ENCODE data around the gene PROK1. TPM values are rescaled to one million over a fixed set of nuclear protein-coding genes. Genes with fewer than 3 reads are reported as not detected.

The PROK1 gene
- total RNA-seq, 2 donors from 2014 or later: 0.26 to 4.9 TPM

DNA sequence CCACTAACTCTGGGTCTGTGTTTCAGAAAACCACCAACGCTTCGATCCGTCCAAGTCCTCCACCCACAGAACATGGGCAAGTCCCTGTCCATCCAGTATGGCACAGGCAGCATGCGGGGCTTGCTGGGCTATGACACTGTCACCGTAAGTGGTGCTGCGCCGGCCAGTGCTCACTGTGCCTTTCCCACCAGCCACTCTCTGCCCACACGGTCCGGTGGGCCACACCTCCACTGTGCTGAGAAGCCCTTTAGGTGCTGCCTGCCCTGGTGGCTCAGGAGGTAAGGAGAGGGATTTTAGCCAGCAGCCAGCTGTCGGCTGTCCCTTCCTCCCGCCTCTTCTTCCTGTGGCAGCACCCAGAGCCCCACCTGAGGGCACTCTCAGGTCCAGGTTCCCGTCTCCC lies 33.9 kb downstream of the PROK1 start:
- no peak for DNase-seq
- no peak for ATAC-seq

DNA sequence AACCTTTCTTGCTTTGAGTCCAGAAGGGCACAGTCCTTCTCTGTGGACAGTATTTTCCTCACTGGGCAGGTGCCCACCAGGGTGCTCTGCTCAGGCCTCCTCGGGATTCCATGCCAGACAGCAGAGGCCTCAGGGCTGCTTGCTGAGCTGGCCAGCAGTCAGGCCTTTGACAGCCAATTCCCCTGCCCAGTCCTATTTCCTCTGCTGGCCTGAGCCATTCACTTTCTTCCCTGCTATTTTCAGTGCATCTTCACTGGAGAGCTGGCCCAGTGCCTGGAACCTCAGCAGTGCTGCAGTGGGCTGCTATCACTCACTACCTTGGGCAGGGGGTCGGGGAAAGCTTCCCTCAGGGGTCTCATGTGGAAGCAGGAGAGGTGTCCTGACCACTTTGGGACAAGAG lies 34.8 kb downstream of the PROK1 start:
- no peak overlapping the region for H3K27ac ChIP-seq
- no peaks in the 10 kb centered on the region for H3K36me3 ChIP-seq (replicated peaks in 1 of 2; ENCODE audit: insufficient read depth in 1 of 2, low read depth in 2 of 2)
- TF ChIP-seq POLR2A (IDR thresholded peaks at IDR 0.05): no peak
- TF ChIP-seq, protein P1, sequence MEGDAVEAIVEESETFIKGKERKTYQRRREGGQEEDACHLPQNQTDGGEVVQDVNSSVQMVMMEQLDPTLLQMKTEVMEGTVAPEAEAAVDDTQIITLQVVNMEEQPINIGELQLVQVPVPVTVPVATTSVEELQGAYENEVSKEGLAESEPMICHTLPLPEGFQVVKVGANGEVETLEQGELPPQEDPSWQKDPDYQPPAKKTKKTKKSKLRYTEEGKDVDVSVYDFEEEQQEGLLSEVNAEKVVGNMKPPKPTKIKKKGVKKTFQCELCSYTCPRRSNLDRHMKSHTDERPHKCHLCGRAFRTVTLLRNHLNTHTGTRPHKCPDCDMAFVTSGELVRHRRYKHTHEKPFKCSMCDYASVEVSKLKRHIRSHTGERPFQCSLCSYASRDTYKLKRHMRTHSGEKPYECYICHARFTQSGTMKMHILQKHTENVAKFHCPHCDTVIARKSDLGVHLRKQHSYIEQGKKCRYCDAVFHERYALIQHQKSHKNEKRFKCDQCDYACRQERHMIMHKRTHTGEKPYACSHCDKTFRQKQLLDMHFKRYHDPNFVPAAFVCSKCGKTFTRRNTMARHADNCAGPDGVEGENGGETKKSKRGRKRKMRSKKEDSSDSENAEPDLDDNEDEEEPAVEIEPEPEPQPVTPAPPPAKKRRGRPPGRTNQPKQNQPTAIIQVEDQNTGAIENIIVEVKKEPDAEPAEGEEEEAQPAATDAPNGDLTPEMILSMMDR (IDR thresholded peaks at IDR 0.05): no peak
- no peak overlapping the region for H3K4me3 ChIP-seq
- 34 to 65% methylated on average over 2 of the region's 2 CpGs for WGBS, 2 donors
- ATAC-seq: no peak
- intact Hi-C loops (cut with DNase I): loop anchor here (10.0 kb wide), 1 partner anchor 71 kb away; no protein-coding TSS in a partner anchor
- H3K9me3 ChIP-seq: no peaks in the 10 kb centered on the region
- H3K4me1 ChIP-seq: no peaks in the 10 kb centered on the region
- DNase-seq: no peak
- H3K27me3 ChIP-seq: no peaks in the 10 kb centered on the region

More for the DNA sequence above, 33.9 kb downstream of the PROK1 start:
- no peak for TF ChIP-seq POLR2A (IDR thresholded peaks at IDR 0.05)
- intact Hi-C loops (cut with DNase I): loop anchor here (10.0 kb wide), 1 partner anchor 70 kb away; no protein-coding TSS in a partner anchor
- H3K27me3 ChIP-seq: no peaks in the 10 kb centered on the region
- no peak overlapping the region for H3K27ac ChIP-seq
- no peak overlapping the region for H3K4me3 ChIP-seq
- H3K4me1 ChIP-seq: no peaks in the 10 kb centered on the region
- WGBS, 2 donors: 79% methylated on average over 11 to 12 of the region's 12 CpGs
- H3K9me3 ChIP-seq: no peaks in the 10 kb centered on the region
- no peaks in the 10 kb centered on the region for H3K36me3 ChIP-seq (replicated peaks in 1 of 2; ENCODE audit: insufficient read depth in 1 of 2, low read depth in 2 of 2)

DNA sequence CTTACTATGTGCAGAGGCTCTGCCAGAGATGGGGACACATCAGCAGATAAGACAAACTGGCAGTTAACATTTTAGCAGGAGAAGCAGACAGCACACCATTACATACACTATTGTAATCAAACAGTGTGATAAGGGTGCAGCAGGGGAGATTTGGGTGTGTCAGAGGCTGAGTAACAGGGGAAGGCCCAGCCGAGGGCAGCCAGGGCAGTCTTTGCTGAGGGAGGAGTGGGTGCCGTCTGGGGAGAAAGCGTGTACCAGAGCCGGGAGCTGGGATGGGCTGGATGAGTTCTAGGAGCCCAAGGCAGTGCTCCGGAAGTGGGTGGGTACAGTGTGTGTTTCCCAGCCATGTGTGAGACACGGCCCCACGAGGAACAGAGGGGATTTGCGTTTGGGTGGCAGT lies 36.8 kb downstream of the PROK1 start:
- H3K4me3 ChIP-seq: no peak overlapping the region
- TF ChIP-seq POLR2A (IDR thresholded peaks at IDR 0.05): no peak
- TF ChIP-seq, protein P1 (IDR thresholded peaks at IDR 0.05): no peak
- H3K27ac ChIP-seq: no peak overlapping the region
- H3K27me3 ChIP-seq: no peaks in the 10 kb centered on the region
- DNase-seq (no peak), ATAC-seq (no peak)
- intact Hi-C loops (cut with DNase I): loop anchor here (10.0 kb wide), 1 partner anchor 73 kb away; no protein-coding TSS in a partner anchor
- WGBS, 2 donors: 55 to 59% methylated on average over 7 to 8 of the region's 8 CpGs
- H3K9me3 ChIP-seq: no peaks in the 10 kb centered on the region
- no peaks in the 10 kb centered on the region for H3K36me3 ChIP-seq (replicated peaks in 1 of 2; ENCODE audit: insufficient read depth in 1 of 2, low read depth in 2 of 2)
- H3K4me1 ChIP-seq: peaks cover 4% of the 10 kb centered on the region

DNA sequence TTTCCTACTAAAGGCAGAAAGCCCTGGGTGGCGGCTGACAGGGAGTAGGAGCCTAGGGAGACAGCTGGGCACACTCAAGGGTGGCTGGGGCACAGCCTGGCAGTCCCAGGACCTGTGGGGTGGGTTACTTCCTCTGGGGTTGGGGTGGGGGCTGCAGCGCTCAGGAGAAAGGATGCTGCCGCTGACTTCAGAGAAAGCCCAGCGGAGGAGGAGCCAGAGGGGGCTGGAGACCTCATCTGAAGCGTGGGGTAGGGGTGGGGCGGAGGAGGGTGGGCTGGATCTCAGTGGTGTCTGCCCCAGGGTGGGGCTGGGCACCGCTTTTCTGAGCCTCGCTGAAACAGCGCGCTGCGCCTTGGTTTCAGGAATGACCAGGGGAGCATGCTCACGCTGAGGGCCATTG lies 37.2 kb downstream of the PROK1 start:
- no peak for DNase-seq
- Histone ChIP-seq H3K9me3 (no peaks in the 10 kb centered on the region), H3K36me3 (replicated peaks in 1 of 2; ENCODE audit: insufficient read depth in 1 of 2, low read depth in 2 of 2) (no peaks in the 10 kb centered on the region), H3K27me3 (no peaks in the 10 kb centered on the region), H3K4me1 (peaks cover 4% of the 10 kb centered on the region), H3K27ac (no peak overlapping the region), H3K4me3 (no peak overlapping the region)
- no peak for ATAC-seq
- TF ChIP-seq POLR2A (IDR thresholded peaks at IDR 0.05): no peak
- TF ChIP-seq, protein P1 (IDR thresholded peaks at IDR 0.05): no peak
- intact Hi-C loops (cut with DNase I): loop anchor here (10.0 kb wide), 1 partner anchor 73 kb away; no protein-coding TSS in a partner anchor
- 75 to 81% methylated on average over 12 of the region's 12 CpGs for WGBS, 2 donors

DNA sequence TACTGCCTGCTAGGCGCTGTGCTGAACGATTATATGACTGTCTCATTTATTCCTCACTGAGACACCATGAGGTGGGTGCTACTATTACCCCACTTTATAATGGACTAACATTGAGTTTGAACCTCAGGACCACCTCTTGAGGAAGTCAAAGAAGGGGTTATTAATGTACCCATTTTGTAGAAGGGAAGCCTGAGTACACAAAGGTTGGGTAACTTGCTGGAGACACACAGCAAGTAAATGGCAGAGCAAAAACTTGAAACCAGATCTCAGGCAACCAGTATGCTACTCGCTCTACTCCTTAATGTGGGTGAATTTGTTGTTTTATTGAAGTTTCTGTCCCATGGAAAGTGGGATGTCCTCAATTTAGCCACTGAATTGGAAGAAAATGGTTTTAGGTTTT lies 37.9 kb downstream of the PROK1 start:
- Histone ChIP-seq H3K9me3 (no peaks in the 10 kb centered on the region), H3K4me1 (peaks cover 4% of the 10 kb centered on the region), H3K27me3 (no peaks in the 10 kb centered on the region), H3K36me3 (replicated peaks in 1 of 2; ENCODE audit: insufficient read depth in 1 of 2, low read depth in 2 of 2) (no peaks in the 10 kb centered on the region), H3K4me3 (no peak overlapping the region), H3K27ac (no peak overlapping the region)
- ATAC-seq (no peak), DNase-seq (no peak)
- no peak for TF ChIP-seq POLR2A (IDR thresholded peaks at IDR 0.05)
- TF ChIP-seq, protein P1 (IDR thresholded peaks at IDR 0.05): no peak
- intact Hi-C loops (cut with DNase I): loop anchor here (10.0 kb wide), 1 partner anchor 74 kb away; no protein-coding TSS in a partner anchor
- WGBS, 2 donors: 65% methylated on average over 3 of the region's 3 CpGs
